OCI-LY7 (cell line): ENCODE measurements around the gene COPA.

Experiments used
- EZH2phosphoT487 ChIP-seq: fragments of 200-600 bp; sonication (generic); IDR thresholded peaks from 2 replicates; pipeline ENCODE4 v1.6.1; 2018; ENCODE audit warnings: low read depth, borderline replicate concordance, mild to moderate bottlenecking, mixed run types, antibody characterized with exemption, low read length, moderate library complexity, mixed read lengths
- TF ChIP-seq, protein P1 (sequence below): fragments of 200-600 bp; sonication (generic); conservative IDR thresholded peaks from 2 replicates; pipeline ENCODE4 v1.5.1; 2014; ENCODE audit warnings: mild to moderate bottlenecking, antibody characterized with exemption, low read length, moderate library complexity, mixed read lengths

- TF ChIP-seq, protein P1, sequence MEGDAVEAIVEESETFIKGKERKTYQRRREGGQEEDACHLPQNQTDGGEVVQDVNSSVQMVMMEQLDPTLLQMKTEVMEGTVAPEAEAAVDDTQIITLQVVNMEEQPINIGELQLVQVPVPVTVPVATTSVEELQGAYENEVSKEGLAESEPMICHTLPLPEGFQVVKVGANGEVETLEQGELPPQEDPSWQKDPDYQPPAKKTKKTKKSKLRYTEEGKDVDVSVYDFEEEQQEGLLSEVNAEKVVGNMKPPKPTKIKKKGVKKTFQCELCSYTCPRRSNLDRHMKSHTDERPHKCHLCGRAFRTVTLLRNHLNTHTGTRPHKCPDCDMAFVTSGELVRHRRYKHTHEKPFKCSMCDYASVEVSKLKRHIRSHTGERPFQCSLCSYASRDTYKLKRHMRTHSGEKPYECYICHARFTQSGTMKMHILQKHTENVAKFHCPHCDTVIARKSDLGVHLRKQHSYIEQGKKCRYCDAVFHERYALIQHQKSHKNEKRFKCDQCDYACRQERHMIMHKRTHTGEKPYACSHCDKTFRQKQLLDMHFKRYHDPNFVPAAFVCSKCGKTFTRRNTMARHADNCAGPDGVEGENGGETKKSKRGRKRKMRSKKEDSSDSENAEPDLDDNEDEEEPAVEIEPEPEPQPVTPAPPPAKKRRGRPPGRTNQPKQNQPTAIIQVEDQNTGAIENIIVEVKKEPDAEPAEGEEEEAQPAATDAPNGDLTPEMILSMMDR: no peak
- no peak for TF ChIP-seq EZH2phosphoT487
These were observed 18.1 kb upstream of the COPA start for GRCh38 chr1:160361199-160361598.
